ENCODE data around the gene IFFO2.
"Not testable (repeated sequence)": the region's sequence is repeated elsewhere in the genome, so short reads cannot be mapped to it uniquely, and the experiment has no call there.

Gene IFFO2

GRCh38 chr1:18874600-18874999, 81.9 kb downstream of the IFFO2 start:
- DNase-seq (ENCODE audit: low read depth) = no peak

GRCh38 chr1:18874036-18874435, 82.4 kb downstream of the IFFO2 start:
- DNase-seq (ENCODE audit: low read depth) = no peak

- DNase-seq (ENCODE audit: low read depth) = no peak
Measured at GRCh38 chr1:18872071-18872611, 84.3 kb downstream of the IFFO2 start.

GRCh38 chr1:18871401-18872070, 84.9 kb downstream of the IFFO2 start:
- DNase-seq (ENCODE audit: low read depth) = no peak

- DNase-seq (ENCODE audit: low read depth) = no peak
Measured at GRCh38 chr1:18870957-18871356, 85.5 kb downstream of the IFFO2 start.

GRCh38 chr1:18870595-18870865, 85.9 kb downstream of the IFFO2 start:
- not testable (repeated sequence) for DNase-seq (ENCODE audit: low read depth)

- no peak for DNase-seq (ENCODE audit: low read depth)
Measured at GRCh38 chr1:18869847-18870594, 86.5 kb downstream of the IFFO2 start.

GRCh38 chr1:18868801-18869424, 87.6 kb downstream of the IFFO2 start:
- DNase-seq (ENCODE audit: low read depth) = no peak

GRCh38 chr1:18868354-18868753, 88.1 kb downstream of the IFFO2 start:
- DNase-seq (ENCODE audit: low read depth) = no peak

- no peak for DNase-seq (ENCODE audit: low read depth)
Measured at GRCh38 chr1:18866846-18867245, 89.6 kb downstream of the IFFO2 start.

GRCh38 chr1:18866314-18866713, 90.2 kb downstream of the IFFO2 start:
- no peak for DNase-seq (ENCODE audit: low read depth)

- no peak for DNase-seq (ENCODE audit: low read depth)
Measured at GRCh38 chr1:18865176-18865575, 91.3 kb downstream of the IFFO2 start.

GRCh38 chr1:18861590-18861989, 94.9 kb downstream of the IFFO2 start:
- no peak for DNase-seq (ENCODE audit: low read depth)

- DNase-seq (ENCODE audit: low read depth) = no peak
Measured at GRCh38 chr1:18861082-18861481, 95.4 kb downstream of the IFFO2 start.

- no peak for DNase-seq (ENCODE audit: low read depth)
Measured at GRCh38 chr1:18859560-18859959, 96.9 kb downstream of the IFFO2 start, which contains the start of gene TAS1R2. Gene TAS1R2, minus strand, starts transcription at chr1:18859660. Its CDS starts 0 bp downstream, at chr1:18859660.

- DNase-seq (ENCODE audit: low read depth) = no peak
Measured at GRCh38 chr1:18858070-18858688, 98.3 kb downstream of the IFFO2 start.

- DNase-seq (ENCODE audit: low read depth) = no peak
Measured at GRCh38 chr1:18856435-18856834, 100.0 kb downstream of the IFFO2 start.

GRCh38 chr1:18855573-18855972, 100.9 kb downstream of the IFFO2 start:
- no peak for DNase-seq (ENCODE audit: low read depth)

- DNase-seq (ENCODE audit: low read depth) = no peak
Measured at GRCh38 chr1:18854331-18855025, 102.0 kb downstream of the IFFO2 start.

Data from stimulated activated CD8-positive, alpha-beta memory T cell treated with anti-CD3 and anti-CD28 coated beads, Interleukin-15, amount 100 ng/mL, for 24 hours (primary cell).